Urinary bladder (tissue), 4 donors: ENCODE results near the gene COPE. TPM values are rescaled to one million over a fixed set of nuclear protein-coding genes. Genes with fewer than 3 reads are reported as not detected.

ENCODE experiments used
- DNase-seq: peaks from one replicate; pipeline ENCODE4 v3.0.0-alpha.2; 2015; ENCODE audit errors: extremely low spot score
- H3K27ac ChIP-seq: one replicate; pipeline ENCODE4 v1.5.1; 2013; ENCODE audit warnings: low read depth, mild to moderate bottlenecking, moderate library complexity
- H3K36me3 ChIP-seq: one replicate; pipeline ENCODE4 v1.6.1; 2013; ENCODE audit warnings: mild to moderate bottlenecking, moderate library complexity; ENCODE audit not compliant: insufficient read depth
- H3K4me1 ChIP-seq: one replicate; pipeline ENCODE4 v1.6.1; 2013; ENCODE audit warnings: mild to moderate bottlenecking, moderate library complexity; ENCODE audit not compliant: insufficient read depth
- H3K4me3 ChIP-seq: one replicate; pipeline ENCODE4 v1.5.1; 2013; ENCODE audit warnings: low read depth, low read length
- WGBS: extraction: QIAGEN DNeasy Blood & Tissue Kit; methylation state at CpG from one replicate; pipeline ENCODE4 v1.1.7; 2013; 5-methylcytosine and 5-hydroxymethylcytosine counted together
- polyA plus RNA-seq: library from polyadenylated mRNA; stranded (reverse); fragments of 200-250 nt; gene quantifications from one replicate; pipeline ENCODE4 v1.2.3, GENCODE V29; 2013
- total RNA-seq: library from RNA; depleted of rRNA; stranded (reverse); fragments of >200 nt; gene quantifications from one replicate; pipeline ENCODE4 v1.2.3, GENCODE V29; 2014
- donor health status: healthy with polysubstance abuse.
- donor health status: healthy.

Gene COPE
- total and polyA plus RNA-seq, 2 donors: 47.1 to 188 TPM

DNA sequence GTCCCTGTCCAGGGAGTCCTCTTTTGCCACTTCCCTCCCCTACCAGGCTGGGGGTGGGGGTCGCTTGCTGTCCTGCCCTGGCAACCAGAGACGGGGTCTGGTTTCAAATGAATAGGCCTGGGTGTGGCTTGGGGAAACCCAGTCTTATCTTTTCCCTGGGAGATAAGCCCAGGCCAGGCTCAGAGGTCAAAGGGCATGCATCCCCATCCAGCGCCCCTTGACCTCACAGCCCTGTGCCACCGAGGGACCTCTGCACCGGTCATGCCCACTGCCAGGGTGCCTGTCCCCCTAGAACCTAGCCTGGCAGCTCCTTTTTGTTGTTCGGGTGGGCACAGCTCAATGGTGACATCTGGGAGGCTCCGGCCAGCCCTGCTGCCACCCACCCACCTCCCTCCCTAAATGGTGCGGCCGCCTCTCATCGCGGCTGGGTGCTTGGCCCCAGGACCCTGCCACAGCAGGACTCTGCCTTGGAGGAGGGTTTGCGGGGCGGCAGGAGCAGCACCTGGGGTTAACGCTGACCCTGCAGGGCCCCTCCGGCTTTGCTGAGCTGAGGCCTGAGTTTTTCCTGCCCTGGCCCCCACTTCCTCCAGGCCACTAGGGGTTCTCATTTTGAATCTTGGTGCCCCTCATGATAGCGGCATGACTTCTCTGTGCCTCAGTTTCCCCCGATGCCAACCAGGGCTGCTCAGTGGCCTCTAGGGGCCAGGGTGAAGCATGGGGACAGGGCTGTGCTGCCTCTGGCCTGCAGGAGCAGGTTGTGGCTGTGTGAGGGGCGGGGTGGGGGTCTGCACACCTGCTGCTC, 20.4 kb downstream of the COPE start:
- DNase-seq: no peak
- Histone ChIP-seq H3K4me3 (no peak overlapping the region), H3K36me3 (peaks cover 3% of the 10 kb centered on the region), H3K27ac (no peak overlapping the region), H3K4me1 (peaks cover 5% of the 10 kb centered on the region)
- 73% methylated on average over 18 of the region's 18 CpGs for WGBS

DNA sequence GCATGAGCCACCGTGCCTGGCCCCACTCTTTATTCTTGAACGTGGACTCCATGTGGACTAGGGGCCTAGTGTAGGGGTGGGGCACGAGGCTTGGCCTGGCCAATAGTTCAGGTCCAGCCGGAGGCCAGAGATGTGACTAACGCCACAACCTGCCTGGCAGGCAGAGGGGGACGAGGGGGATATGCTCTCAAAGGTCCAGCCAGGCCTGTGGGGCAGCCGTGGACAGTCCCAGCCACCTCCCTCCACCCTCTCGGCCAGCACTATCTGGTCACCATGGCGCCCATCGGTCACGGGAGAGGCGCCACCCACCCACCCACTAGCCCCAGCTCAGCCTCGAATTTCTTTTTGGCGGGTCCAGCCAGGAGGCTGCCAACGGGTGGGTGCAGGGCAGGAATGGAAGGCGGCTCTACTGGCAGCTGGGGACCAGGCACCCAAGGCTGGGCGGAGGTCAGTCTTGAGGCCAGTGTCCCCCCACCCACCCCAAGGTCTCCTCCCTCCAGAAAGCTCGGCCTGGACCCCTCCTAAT, 21.0 kb downstream of the COPE start:
- no peak overlapping the region for H3K27ac ChIP-seq
- DNase-seq: no peak
- no peak overlapping the region for H3K4me3 ChIP-seq
- peaks cover 3% of the 10 kb centered on the region for H3K36me3 ChIP-seq
- WGBS: 44% methylated on average over 18 of the region's 18 CpGs
- peaks cover 5% of the 10 kb centered on the region for H3K4me1 ChIP-seq

DNA sequence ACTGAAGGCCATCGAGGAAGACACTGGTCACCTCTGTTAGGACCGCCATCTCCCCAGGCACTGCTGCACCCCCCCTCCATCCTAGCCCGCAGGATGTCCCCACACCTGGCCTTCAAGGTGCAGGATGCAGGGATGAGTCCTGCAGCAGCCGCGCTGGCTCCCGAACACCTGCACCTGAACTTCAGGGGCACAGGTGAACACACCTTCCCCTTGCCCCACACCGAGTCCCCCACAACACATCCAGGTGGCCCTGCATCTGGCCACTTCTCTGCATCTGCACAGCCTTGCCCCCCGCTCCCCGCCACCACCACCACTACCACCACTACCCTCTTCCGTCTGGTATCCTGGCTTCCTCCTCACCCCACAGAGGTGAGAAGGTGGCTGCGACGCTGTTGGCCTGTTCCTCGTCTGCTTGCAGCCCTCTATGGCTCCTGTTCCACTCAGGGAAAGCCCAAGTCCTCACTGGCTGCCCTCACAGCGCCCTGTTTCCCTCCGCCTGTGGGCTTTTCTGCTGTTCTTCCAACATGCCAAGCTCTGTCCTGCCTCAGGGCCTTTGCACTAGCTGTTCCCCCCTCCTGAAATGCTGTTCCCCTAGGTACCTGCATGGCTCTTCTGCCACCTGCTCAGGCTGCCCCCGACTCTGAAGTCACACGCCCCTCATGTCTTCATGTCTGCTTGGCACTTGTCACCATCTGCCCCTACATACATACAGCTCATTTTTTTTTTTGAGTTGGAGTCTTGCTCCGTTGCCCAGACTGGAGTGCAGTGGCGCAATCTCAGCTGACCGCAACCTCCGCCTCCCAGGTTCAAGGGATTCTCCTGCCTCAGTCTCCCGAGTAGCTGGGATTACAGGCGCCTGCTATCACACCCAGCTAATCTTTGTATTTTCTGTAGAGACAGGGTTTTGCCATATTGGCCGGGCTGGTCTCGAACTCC, 21.8 kb downstream of the COPE start:
- Histone ChIP-seq H3K4me1 (peaks cover 5% of the 10 kb centered on the region), H3K4me3 (no peak overlapping the region), H3K27ac (no peak overlapping the region), H3K36me3 (peaks cover 3% of the 10 kb centered on the region)
- WGBS: 93% methylated on average over 25 of the region's 25 CpGs
- no peak for DNase-seq

DNA sequence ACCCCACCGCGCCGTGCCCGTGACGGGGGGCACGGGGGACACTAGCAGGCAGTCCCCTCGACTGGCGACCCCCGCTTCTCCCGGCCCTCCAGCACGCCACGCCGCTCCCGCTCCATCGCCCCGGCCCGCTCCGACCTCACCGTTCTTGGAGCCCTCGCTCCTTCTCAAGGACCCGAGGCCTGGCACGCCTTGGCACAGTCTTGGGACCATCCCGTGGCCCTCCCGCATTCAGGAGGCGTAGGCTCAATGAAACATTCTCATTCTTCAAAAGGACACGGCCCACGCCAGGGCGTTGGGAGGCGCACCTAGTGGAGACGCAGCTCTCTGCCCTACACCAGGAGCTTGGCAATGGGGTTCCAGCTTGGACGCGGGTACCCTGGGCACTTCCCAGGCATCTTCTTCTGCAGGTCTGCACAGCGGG, 22.8 kb downstream of the COPE start:
- peak overlapping the region; percentile 39 for H3K4me3 ChIP-seq
- 15% methylated on average over 33 of the region's 33 CpGs for WGBS

DNA sequence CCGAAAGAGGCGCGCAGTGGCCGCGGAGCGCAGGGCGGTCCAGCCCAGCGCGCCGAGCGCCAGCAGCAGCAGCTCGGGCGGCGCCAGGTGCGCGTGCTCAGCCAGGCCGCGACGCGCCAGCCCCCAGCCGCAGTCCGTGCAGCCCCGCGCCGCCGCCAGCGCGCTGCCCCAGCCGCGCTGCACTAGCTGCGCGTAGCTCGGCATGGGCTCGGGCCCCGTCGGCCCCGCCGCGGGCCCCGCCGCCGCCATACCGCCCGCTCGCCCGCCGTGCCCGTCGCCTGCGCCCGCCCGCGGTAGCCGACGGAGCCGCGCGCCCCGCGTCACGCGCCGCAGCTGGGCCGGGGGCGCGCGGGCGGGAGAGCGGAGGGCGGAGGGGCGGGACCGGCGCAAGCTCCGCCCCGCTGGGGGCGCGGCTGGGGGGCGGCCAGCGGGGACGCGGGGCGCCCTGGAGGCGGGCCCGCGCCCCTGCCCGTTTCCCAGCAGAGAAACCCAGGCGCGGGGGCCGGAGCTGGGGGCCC, 23.3 kb downstream of the COPE start, which contains the start of gene CERS1:
CERS1 (minus strand) TSS at position 335 of the 518 bp plus-strand sequence; CDS start at position 249, 86 bp downstream.
- Histone ChIP-seq H3K27ac (no peak within 1 kb of the TSS), H3K4me1 (peaks cover 5% of the 10 kb centered on the region), H3K36me3 (peaks cover 3% of the 10 kb centered on the region), H3K4me3 (peak within 1 kb of the TSS; percentile 39)
- WGBS: under 1% methylated on average over 87 of the region's 89 CpGs
- no peak for DNase-seq

More for the DNA sequence above, 22.8 kb downstream of the COPE start:
- DNase-seq: no peak
- Histone ChIP-seq H3K36me3 (peaks cover 3% of the 10 kb centered on the region), H3K4me1 (peaks cover 5% of the 10 kb centered on the region), H3K27ac (no peak overlapping the region)

DNA sequence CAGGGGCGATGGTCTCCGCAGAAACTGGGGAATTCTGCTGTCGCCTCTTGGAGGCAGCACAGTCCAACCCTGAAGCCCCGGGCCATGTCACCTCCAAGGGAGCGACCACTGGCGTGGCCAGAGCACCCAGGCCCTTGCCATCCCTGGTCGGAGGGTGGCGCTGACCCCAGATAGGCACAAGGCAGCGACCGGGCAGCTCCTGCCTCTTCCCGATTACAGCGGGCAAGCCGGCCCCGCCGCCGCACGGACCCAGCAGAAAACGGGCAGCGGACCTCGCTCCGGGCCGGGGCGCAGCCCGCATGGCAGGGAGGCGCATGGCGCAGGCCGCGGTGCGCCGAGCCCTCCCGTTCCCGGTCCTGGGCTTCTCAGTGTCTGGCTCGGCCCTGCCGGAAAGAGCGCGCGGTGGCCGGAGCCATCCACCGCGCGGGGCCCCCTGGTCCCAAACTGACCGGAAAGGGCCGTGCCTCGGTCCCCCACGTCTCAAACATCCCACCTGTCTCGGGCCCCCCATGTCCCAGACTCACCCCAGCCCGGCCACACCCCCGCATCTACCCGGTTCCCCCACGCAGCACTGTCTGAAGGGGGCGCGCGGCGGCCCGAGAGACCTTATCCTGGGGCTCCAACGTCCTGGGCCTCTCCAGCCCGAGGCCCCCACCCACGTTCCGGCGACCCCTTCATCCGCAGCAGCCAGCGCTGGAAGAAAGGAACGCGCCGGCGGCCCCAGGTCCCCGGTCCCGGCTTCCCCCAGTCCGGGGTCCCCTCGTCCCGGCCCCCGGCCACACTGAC, 24.0 kb downstream of the COPE start:
- Histone ChIP-seq H3K27ac (no peak overlapping the region), H3K4me1 (peaks cover 5% of the 10 kb centered on the region), H3K36me3 (peaks cover 3% of the 10 kb centered on the region), H3K4me3 (peak overlapping the region; percentile 39)
- under 1% methylated on average over 72 of the region's 72 CpGs for WGBS
- DNase-seq: no peak

DNA sequence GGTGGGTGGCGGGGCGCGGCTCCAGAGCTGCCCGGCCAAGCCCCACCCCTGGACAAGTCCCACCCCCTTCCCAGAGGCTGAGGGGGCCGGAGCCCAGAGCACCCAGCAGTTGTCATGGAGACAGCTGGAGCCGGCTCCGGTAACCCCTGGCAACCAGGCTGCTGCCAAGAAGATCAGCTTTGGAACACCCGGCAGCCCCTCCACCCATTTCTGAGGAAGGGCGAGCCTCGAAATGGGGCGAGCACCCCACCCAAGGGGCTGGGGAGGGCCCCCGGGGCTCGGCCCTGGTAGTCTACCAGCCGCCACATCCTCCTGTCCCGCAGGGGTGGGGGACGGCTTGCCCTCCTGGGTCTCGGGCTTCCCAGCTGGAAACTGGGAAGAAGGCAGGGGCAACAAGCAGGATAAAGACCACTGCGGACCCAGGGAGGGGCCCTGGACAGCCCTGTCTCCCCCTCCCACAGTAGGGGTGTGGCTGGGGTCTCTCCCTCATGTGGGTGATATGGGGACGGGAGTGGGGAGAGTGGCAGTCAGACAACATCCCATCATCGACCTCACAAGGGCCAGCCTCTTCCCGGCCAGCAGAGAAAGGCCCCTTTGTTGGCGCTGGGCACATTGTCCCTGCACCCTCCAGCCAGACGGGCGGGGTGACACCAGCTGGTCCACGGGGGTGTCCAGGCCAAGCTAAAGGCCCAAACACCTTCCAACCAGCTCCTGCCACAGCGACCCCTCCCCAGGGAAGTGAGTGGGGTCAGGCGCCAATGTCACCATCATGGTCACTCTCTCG, 24.7 kb downstream of the COPE start:
- Histone ChIP-seq H3K4me1 (peaks cover 5% of the 10 kb centered on the region), H3K36me3 (no peaks in the 10 kb centered on the region), H3K4me3 (peak overlapping the region; percentile 39), H3K27ac (no peak overlapping the region)
- peak; percentile 33 for DNase-seq
- WGBS: 6% methylated on average over 28 of the region's 28 CpGs

DNA sequence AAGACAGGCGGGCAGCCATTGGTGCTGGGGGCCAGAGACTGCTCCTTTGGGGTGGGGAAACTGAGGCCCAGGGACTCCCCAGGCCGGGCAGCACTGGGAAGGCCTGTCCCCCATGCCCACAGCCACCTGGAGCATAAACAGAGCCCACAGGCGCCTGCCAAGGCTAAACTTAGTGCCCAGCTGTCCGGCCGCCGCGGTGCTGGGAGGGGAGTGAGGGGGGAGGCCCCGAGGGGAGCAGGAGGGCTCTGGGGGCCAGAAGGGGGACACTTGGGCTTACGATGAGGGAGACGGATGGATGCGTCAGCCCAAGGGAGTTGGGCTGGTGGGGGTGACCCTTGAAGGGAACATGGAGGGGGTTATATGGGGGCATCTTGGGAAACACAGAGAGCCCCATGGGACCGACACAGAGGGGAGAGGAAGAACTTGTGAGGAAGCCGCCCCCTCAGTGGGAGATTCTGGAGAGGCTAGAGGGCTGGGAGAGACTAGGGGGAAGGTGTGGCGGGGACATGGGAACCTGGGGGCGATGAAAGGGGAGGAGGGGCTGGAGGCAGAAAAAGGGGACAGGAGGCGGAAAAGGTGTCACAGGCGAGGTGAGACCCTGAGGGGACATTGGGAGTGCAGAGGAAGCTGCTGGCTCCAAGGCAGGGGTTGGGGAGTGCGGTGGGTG, 25.5 kb downstream of the COPE start:
- Histone ChIP-seq H3K27ac (no peak overlapping the region), H3K36me3 (no peaks in the 10 kb centered on the region), H3K4me3 (no peak overlapping the region), H3K4me1 (peaks cover 5% of the 10 kb centered on the region)
- WGBS: 35% methylated on average over 18 of the region's 18 CpGs
- no peak for DNase-seq

DNA sequence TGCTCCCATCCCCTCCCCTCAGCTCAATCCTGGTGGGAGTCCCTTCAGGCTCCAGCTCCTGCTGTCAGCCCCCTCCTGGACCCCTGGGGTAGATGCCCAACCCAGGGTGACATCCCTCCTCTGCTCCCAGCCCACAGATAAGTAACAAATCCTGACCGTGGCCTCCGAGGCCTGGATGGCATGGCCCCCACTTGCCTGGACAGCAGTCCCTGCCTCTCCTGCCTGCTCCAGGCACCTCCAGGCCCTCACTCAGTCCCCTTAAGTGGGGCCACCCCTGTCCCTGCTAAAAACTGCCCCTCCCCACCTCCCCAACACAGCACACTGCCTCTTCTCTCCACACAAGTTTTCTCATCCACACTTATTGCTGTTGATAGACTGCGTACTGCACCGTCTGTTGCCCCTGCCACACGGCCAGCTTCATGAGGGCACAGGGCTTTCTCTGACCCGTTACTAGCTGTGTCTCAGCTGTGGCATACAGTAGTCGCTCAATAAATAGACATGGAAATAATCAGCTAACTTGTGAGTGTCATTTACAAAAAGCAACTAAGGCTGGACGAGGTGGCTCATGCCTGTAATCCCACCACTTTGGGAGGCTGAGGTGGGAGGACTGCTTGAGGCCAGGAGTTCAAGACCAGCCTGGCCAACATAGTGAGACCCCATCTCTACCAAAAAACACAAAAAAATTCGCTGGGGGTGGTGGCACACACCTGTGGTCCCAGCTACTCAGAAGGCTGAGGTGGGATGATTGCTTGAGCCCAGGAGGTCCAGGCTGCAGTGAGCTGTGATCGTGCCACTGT, 29.0 kb downstream of the COPE start:
- no peaks in the 10 kb centered on the region for H3K4me1 ChIP-seq
- no peak overlapping the region for H3K4me3 ChIP-seq
- H3K36me3 ChIP-seq: no peaks in the 10 kb centered on the region
- no peak overlapping the region for H3K27ac ChIP-seq
- 83% methylated on average over 10 of the region's 10 CpGs for WGBS
- DNase-seq: no peak

DNA sequence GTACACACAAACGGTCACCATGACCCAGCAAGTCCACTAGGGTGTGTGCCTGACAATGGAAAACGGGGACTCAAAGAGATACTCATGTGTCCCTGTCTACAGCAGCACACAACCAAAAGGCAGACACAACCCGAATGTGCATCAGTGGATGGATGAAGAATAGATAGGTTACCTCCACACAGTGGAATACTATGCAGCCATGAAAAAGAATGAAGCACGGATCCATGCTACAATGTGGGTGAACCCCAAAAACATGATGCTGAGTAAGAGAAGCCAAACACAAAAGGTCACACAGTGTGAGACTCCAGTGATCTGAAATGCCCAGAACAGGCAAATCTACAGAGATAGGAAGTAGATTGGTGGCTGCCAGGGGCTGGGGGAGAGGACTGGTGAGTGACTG, 32.2 kb downstream of the COPE start:
- 94% methylated on average over 4 of the region's 4 CpGs for WGBS
- Histone ChIP-seq H3K4me3 (no peak overlapping the region), H3K27ac (no peak overlapping the region), H3K36me3 (no peaks in the 10 kb centered on the region), H3K4me1 (no peaks in the 10 kb centered on the region)
- DNase-seq: no peak

DNA sequence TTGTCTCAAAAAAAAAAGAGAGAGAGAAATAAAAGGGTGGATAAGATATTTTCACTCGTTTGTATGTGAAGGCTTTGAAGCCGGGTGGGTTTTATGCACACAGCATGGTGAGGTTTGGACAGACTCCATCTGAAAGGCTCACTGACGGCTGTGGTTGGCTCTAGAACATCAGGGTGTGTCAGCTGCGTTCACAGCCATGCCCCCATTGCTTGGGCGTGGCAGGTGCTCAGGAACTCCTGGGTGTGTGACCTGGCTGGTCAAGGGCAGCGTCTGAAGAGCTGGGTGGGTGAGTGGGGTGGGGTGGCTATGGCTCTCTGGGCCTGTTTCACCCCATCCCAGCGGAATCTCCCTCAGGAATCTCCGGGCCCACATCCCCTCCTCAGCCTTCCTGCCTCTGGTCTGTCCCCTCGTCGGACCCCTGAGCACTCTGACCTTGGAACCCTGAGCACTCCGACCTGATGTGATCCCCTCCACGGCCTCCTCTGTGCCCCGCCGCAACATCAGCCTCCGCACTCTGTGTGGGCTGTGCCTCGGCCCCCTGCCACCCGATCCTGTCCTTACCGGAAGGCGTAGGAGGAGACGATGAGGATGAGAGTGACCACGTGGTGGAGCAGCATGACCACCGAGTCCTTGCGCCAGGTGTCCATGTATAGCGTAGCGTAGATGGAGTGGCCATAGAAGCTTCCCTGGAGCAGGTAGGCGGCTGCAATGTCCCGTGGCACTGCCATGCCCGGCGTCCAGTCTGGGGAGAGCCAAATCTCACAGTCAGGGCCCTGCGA, 35.5 kb downstream of the COPE start:
- Histone ChIP-seq H3K36me3 (no peaks in the 10 kb centered on the region), H3K27ac (no peak overlapping the region), H3K4me3 (no peak overlapping the region), H3K4me1 (no peaks in the 10 kb centered on the region)
- DNase-seq: no peak
- 84% methylated on average over 30 of the region's 30 CpGs for WGBS
